GM18870 (cell line): ENCODE results near the gene ADCY1.

ENCODE experiments used
- ATAC-seq: cut with Tn5 transposase; IDR thresholded peaks from one replicate; pipeline ENCODE4 v1.9.1; 2021; ENCODE audit warnings: moderate library complexity; ENCODE audit not compliant: unreplicated experiment

Gene ADCY1

GRCh38 chr7:45592230-45592991, 18.2 kb downstream of the ADCY1 start:
- ATAC-seq = no peak

GRCh38 chr7:45593121-45593541, 19.0 kb downstream of the ADCY1 start:
- ATAC-seq = no peak

- ATAC-seq = no peak
Measured at GRCh38 chr7:45593877-45594276, 19.7 kb downstream of the ADCY1 start.

GRCh38 chr7:45594745-45595535, 20.8 kb downstream of the ADCY1 start:
- no peak for ATAC-seq

DNA sequence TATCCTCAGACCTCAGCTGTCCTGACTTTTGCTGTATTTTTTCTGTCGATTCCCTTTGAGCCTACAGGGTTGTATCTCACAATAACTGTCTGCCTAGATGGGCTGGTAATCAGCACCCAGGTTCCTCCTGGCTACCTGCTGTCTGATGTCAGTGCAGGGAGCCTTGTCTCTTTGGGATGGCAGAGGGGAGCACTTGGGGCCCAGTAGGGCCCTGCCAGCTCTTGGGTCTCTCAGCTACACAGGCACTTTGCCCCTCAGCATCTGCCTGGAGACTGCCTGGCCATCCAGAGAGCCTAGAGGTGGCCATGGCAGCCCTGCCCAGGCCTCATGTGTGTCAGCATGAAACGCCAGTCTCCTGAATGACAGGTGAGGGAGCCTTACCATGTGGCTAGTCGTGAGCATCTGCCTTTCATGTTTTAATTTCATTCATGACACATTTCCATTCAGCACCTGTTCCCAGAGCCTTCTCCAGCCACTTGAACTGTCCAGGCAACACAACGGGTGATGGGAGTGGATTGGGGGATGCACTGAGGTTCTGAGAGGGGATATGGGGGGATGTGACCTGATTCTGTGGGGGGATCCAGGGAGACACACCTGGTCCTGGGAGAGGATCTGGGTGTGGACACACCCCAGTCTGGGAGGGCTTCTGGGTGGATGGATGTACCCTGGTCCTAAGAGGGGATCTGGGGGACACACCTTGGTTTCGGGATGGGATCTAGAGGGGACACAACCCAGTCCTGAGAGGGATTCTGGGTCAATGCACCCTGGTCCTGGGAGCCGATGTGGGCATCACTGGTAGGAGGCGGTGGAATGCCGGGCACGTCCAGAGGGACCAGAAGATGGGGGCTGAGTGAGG, 21.9 kb downstream of the ADCY1 start:
- no peak for ATAC-seq

DNA sequence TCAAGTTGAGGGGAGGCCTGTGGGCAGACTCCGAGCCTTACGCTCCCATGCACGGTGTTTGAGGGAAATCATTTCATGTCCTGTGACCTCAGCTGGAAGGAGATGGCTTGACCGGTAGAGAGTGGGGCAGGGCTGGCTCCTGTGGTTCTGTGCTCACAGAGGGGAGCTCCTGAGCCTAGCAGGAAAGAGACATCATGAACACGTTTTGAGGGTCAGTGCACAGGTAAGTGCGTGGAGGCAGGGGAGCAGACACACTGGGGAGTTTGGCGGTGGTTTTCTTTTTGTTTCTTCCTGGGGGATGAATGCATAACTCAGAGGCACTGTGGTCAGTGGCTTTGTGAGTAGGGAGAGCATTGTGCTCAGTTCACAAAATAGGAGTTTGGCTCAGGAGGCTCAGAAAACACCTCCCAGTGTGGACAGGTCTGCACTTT, 22.5 kb downstream of the ADCY1 start:
- no peak for ATAC-seq

GRCh38 chr7:45597286-45597984, 23.3 kb downstream of the ADCY1 start:
- no peak for ATAC-seq

- ATAC-seq = no peak
Measured at GRCh38 chr7:45598886-45599520, 24.8 kb downstream of the ADCY1 start.

GRCh38 chr7:45599851-45600706, 25.9 kb downstream of the ADCY1 start:
- no peak for ATAC-seq

DNA sequence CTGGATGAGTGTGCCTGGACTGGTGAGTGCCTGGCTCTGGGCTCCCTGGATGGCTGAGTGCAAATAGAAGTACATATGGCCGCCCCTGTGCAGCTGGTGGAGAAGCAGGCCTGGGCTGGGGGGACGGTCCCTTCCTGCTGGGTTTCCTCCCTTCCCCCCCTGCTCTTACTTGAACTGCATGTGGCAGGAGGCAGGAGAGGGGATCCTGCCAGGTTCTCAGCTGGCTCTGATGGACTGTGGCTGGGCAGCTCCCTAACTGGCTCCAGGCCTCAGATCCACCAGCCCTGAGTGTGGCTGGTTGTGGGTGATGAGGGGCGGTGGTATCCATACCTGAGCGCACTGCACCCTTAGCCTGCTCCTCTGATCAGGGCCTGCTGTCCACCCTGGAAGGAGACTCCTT, 26.9 kb downstream of the ADCY1 start:
- ATAC-seq = no peak

DNA sequence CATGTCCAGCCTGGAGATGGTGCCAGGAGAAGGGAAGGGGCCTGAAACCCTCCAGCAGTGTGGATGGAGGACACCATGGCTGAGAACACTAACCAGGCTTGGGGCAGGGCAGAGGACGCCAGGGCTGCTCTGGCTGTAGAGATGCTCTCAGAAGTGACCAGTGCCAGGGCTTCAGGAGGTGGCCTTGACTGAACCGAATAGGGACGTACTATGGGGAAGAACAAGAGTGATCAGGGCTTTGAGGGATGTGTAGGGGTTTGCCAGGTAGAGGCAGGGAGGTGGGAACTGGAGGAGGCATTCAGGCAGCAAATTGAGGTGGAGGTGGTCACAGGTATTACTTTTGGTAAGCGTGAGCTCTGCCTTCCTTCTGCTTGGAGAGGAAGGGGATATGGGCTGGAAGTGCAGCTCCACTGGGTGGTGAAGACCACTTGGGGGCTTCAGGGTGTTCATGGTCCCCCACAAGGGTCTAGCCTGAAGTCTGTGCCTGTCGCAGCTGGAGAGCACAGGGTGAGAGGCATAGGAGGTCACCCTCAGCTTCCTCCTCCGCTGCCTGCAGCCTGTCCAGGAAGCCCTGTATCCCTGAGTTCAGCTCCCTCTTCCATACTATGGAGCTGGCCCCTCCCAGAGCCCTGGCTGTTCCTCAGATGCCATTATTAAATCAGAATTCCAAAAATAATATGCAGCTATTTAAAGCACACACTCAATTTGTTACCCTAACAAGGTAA, 27.8 kb downstream of the ADCY1 start:
- ATAC-seq = no peak

DNA sequence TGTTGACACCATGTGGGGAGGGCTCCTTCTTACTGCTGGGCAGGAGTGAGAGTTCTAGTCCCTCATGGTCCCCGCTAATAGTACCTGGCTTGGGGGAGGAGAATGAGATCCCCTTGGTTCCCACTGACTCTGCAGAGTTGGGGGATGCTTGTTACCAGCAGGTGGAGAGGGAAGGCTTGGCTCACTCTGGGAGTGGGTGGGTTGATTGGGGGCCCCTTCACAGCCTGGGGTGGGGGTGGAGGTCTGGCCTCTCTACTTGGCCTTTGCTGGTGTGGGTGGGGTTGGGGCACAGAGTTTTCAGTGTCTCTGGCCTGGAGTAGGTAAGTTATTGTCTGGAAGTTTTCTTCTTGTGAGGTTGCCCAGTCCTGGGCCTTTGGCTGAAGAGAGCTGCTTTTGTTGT, 31.9 kb downstream of the ADCY1 start:
- no peak for ATAC-seq

- ATAC-seq = no peak
Measured at GRCh38 chr7:45606931-45607330, 32.8 kb downstream of the ADCY1 start.

DNA sequence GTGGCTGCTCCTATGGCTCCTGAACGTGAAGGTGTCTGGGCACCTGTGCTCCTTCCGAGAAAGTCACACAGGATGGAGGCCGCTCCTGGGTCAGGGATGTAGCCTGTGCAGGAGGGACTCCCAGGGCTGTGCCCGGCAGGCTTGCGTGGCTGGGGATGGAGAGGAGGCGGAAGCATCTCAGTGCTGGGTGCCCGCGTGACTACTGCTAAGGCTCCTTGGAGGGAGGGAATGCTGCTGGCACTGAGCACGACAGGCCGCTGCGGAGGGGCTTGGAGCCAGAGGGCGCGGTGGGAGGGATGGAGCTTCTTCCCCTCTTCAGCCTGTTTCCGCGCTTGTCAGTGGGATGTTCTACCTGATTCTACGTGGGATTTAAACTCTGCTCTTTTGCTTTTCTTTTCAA, 35.0 kb downstream of the ADCY1 start:
- ATAC-seq = no peak

- no peak for ATAC-seq
Measured at GRCh38 chr7:45610019-45610418, 35.9 kb downstream of the ADCY1 start.

GRCh38 chr7:45610660-45611299, 36.6 kb downstream of the ADCY1 start:
- ATAC-seq = no peak

DNA sequence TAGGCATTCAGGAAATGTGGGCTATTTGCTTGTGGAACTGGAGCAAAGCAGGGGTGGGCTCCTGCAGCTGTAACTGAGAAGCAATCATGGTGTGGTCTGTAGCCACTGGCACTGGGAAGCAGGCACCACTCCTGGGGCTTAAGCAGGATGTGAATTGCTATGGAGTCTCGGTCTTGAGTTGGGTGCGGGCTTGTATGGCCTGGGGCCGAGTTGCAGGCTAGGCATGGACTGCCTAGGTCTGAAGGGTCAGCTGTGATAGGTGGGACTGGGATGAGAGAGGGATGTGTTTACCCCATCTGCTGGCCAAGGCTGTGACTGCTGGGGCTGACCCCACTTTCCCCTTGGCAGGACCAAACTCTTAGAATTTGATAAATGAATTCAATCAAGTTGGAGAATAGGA, 43.0 kb downstream of the ADCY1 start:
- ATAC-seq = no peak

DNA sequence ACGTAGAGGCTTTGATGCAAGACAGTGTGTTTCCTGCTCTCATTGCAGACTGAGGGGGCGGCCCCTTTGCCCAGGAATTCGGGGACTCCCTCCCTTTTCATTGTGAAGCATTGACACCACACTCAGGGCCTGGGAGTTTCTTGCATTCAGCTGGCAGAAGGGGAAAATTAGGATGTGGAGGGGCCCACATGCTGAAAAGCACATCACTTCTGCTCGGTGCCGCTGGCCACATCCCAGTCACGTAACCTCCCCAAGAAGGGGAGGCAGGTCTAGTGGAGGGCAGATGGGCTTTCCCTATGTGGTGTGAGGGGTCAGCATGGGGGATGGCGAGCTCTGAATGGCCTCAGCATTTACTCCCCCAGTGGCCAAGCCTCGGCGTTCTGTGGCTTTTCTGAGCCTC, 47.9 kb downstream of the ADCY1 start:
- ATAC-seq = no peak
